Sigmoid colon (tissue), 7 donors: ENCODE measurements around the gene PLA2G5. TPM values are rescaled to one million over a fixed set of nuclear protein-coding genes. Genes with fewer than 3 reads are reported as not detected.

ENCODE experiments used
- DNase-seq: peaks from one replicate; pipeline ENCODE4 v3.0.0-alpha.2; 2019
- H3K27ac ChIP-seq, 4 donors: fragments of 200-600 bp; sonication (generic); one replicate each; pipeline ENCODE4 v1.5.1; 2016 to 2019; ENCODE audit warnings: mild to moderate bottlenecking in 1 of 4
- H3K27me3 ChIP-seq, 3 donors: fragments of 200-600 bp; sonication (generic); one replicate each; pipeline ENCODE4 v1.5.1; 2019; ENCODE audit warnings: mild to moderate bottlenecking in 1 of 3
- H3K36me3 ChIP-seq, 4 donors: fragments of 200-600 bp; sonication (generic); one replicate each; pipeline ENCODE4 v1.5.1; 2016 to 2019
- H3K4me1 ChIP-seq, 4 donors: fragments of 200-600 bp; sonication (generic); one replicate each; pipeline ENCODE4 v1.5.1; 2017 to 2019
- H3K4me3 ChIP-seq, 4 donors: fragments of 200-600 bp; sonication (generic); one replicate each; pipeline ENCODE4 v1.5.1; 2017 to 2019; ENCODE audit warnings: mild to moderate bottlenecking in 2 of 4, moderate library complexity in 1 of 4
- H3K9me3 ChIP-seq, 4 donors: fragments of 200-600 bp in 3 of 4; sonication (generic) in 3 of 4; one replicate each; pipeline versions ENCODE4 v1.5.1 to v1.6.1; 2013 to 2019
- EP300 ChIP-seq, 4 donors: sonication (generic); formaldehyde crosslinking; IDR thresholded peaks; one replicate each; pipeline ENCODE4 v1.6.1; 2017; ENCODE audit warnings: antibody characterized with exemption in 4 of 4
- POLR2A ChIP-seq, 2 donors: fragments of 450-650 bp; IDR thresholded peaks; one replicate each; pipeline ENCODE4 v1.6.1; 2016; ENCODE audit warnings: antibody characterized with exemption in 2 of 2, mild to moderate bottlenecking in 2 of 2, moderate library complexity in 2 of 2
- POLR2AphosphoS5 ChIP-seq, 4 donors: sonication (generic); formaldehyde crosslinking; IDR thresholded peaks; one replicate each; pipeline ENCODE4 v1.6.1; 2017; ENCODE audit warnings: antibody characterized with exemption in 4 of 4
- WGBS, 2 donors: extraction: QIAGEN DNeasy Blood & Tissue Kit; methylation state at CpG; one replicate each; pipeline ENCODE4 v1.1.7; 2013; 5-methylcytosine and 5-hydroxymethylcytosine counted together
- intact Hi-C: fragments of 100-400 bp; cut with DNase I; formaldehyde crosslinking; loops from one replicate; pipeline ENCODE4 v1.15.1; 2023
- polyA plus RNA-seq, 3 donors: library from polyadenylated mRNA; stranded (reverse); fragments of 200-250 nt; gene quantifications; one replicate each; pipeline ENCODE4 v1.2.3, GENCODE V29; 2013
- total RNA-seq, 4 donors: library from RNA; depleted of rRNA; stranded (reverse); fragments of >200 nt; gene quantifications; one replicate each; pipeline ENCODE4 v1.1.0, GENCODE V29; 2016
- TF ChIP-seq, protein P1 (sequence below), 4 experiments: fragments of 450-650 bp in 3 of 4; fragments of 200-600 bp in 1 of 4; IDR thresholded peaks; one replicate each; pipeline ENCODE4 v1.5.1; 2016 to 2019; ENCODE audit warnings: antibody characterized with exemption in 4 of 4, mild to moderate bottlenecking in 3 of 4, moderate library complexity in 2 of 4
- donor health status: healthy with polysubstance abuse.
- donor health status: Bipolar disorder and iron deficiency.
- donor health status: healthy.

The PLA2G5 gene
- total and polyA plus RNA-seq, 7 donors = 0.69 to 45.4 (median 18.6) TPM

DNA sequence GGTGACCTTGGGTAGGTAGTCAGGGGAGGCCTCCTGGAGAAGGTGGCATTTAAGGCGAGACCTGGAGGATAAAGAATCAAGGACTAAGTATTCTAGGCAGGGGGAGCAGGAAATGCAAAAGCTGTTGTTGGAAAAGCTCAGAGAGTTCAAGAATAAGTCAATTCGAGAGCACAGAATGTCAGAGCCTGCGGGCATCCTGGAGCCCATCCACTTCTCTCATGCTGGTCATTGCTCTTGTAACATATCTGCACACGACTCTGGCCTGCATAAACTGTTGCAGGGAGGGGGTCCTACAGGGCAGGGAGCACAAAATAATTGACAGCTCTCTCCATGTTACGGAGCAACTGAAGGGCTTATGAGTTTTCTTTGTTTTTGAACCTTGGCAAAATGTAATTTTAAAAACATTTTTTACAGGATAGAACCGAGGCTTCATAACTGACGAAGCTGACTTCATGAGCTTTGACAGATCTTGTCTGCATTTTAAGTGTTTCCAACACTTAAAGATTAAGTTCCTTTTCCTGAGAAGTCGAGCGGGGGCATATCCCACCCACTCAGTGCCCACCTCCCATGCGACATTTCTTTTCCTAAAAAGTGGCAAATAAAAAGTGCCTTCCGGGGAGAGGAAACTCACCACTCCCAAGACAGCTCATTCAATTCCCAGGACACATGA lies 4.2 kb downstream of the PLA2G5 start:
- 84 to 87% methylated on average over 11 of the region's 11 CpGs for WGBS, 2 donors
- peaks cover 0 to 38% (median 33%) of the 10 kb centered on the region in 4 donors for H3K4me1 ChIP-seq
- intact Hi-C loops = loop anchor here (2.0 to 10.0 kb wide), 2 partner anchors 95 to 411 kb away; partner anchors contain the start of genes CAMK2N1 and PLA2G2A
- TF ChIP-seq POLR2A (IDR thresholded peaks at IDR 0.05) = no peak
- H3K36me3 ChIP-seq = no peaks in the 10 kb centered on the region
- no peaks in the 10 kb centered on the region for H3K27me3 ChIP-seq
- DNase-seq = peak; percentile 41
- peak overlapping the region in 3 of 4 donors; percentile 19 to 85 (median 85) for H3K27ac ChIP-seq
- no peaks in the 10 kb centered on the region for H3K9me3 ChIP-seq
- no peak overlapping the region for H3K4me3 ChIP-seq

DNA sequence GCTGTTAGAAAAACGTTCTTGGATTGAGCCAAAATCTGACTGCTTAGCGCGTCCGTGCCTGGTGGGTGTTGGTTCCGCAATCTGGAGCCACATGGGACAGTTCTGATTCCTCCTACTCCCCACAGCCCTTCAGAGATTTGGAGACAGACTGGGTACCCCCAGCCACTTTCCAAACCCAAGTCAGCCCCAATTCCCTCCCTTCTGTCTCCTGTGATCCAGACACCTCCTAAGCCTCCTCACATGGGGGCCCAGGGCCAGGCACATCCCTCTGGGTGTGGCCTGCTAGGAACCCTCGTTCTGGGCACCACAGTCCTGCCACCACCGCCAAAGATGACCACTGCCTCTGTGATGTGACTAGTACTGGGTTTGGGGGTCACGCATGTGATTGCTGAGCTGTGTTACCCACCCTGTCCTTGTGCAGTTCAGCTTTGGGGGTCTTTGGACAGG lies 4.8 kb downstream of the PLA2G5 start:
- Histone ChIP-seq H3K9me3 (no peaks in the 10 kb centered on the region), H3K4me1 (peaks cover 0 to 32% (median 27%) of the 10 kb centered on the region in 4 donors), H3K27me3 (no peaks in the 10 kb centered on the region), H3K4me3 (no peak overlapping the region), H3K36me3 (no peaks in the 10 kb centered on the region), H3K27ac (peak overlapping the region in 3 of 4 donors; percentile 19 to 36 (median 26))
- no peak for TF ChIP-seq EP300 (IDR thresholded peaks at IDR 0.05)
- TF ChIP-seq POLR2AphosphoS5 (IDR thresholded peaks at IDR 0.05) = no peak
- TF ChIP-seq, protein P1, sequence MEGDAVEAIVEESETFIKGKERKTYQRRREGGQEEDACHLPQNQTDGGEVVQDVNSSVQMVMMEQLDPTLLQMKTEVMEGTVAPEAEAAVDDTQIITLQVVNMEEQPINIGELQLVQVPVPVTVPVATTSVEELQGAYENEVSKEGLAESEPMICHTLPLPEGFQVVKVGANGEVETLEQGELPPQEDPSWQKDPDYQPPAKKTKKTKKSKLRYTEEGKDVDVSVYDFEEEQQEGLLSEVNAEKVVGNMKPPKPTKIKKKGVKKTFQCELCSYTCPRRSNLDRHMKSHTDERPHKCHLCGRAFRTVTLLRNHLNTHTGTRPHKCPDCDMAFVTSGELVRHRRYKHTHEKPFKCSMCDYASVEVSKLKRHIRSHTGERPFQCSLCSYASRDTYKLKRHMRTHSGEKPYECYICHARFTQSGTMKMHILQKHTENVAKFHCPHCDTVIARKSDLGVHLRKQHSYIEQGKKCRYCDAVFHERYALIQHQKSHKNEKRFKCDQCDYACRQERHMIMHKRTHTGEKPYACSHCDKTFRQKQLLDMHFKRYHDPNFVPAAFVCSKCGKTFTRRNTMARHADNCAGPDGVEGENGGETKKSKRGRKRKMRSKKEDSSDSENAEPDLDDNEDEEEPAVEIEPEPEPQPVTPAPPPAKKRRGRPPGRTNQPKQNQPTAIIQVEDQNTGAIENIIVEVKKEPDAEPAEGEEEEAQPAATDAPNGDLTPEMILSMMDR (IDR thresholded peaks at IDR 0.05) = no peak
- 80 to 86% methylated on average over 8 of the region's 8 CpGs for WGBS, 2 donors
- peak; percentile 36 for DNase-seq
- intact Hi-C loops = loop anchor here (2.0 to 10.0 kb wide), 2 partner anchors 96 to 410 kb away; partner anchors contain the start of genes CAMK2N1 and PLA2G2A

DNA sequence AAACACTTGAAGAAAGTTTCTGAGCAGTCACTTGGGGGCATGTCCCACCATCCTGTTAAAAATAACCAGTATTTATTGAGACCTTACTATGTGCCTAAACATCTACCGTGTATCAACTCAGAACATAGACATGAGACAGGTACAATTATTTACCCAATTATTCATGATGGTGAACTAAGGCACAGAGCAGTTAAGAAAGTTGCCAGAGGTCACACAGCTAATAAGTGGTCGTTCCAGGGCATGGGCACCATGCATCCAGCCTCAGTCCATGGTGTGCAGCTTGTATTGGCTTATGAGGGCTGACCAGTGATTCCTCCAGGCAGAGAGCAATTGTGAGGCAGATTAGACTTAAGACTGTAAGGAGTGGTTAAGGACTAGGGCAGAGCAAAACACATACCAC lies 5.4 kb downstream of the PLA2G5 start:
- TF ChIP-seq, protein P1 (IDR thresholded peaks at IDR 0.05) = no peak
- TF ChIP-seq EP300 (IDR thresholded peaks at IDR 0.05) (no peak), POLR2A (IDR thresholded peaks at IDR 0.05) (no peak), POLR2AphosphoS5 (IDR thresholded peaks at IDR 0.05) (no peak)

GRCh38 chr1:20076223-20076622 lies 6.2 kb downstream of the PLA2G5 start:
- Histone ChIP-seq H3K9me3 (no peaks in the 10 kb centered on the region), H3K27me3 (no peaks in the 10 kb centered on the region), H3K4me1 (peaks cover 0 to 30% (median 19%) of the 10 kb centered on the region in 4 donors), H3K27ac (no peak overlapping the region), H3K4me3 (no peak overlapping the region), H3K36me3 (no peaks in the 10 kb centered on the region)
- intact Hi-C loops = loop anchor here (10.0 kb wide), 1 partner anchor 409 kb away; the partner anchor contains the start of gene CAMK2N1
- 61 to 77% methylated on average over 5 of the region's 5 CpGs for WGBS, 2 donors
- TF ChIP-seq, protein P1 (IDR thresholded peaks at IDR 0.05) = no peak
- TF ChIP-seq POLR2A (IDR thresholded peaks at IDR 0.05) (no peak), EP300 (IDR thresholded peaks at IDR 0.05) (no peak), POLR2AphosphoS5 (IDR thresholded peaks at IDR 0.05) (no peak)
- no peak for DNase-seq

More for the DNA sequence above, 5.4 kb downstream of the PLA2G5 start:
- Histone ChIP-seq H3K27ac (no peak overlapping the region), H3K36me3 (no peaks in the 10 kb centered on the region), H3K9me3 (no peaks in the 10 kb centered on the region), H3K4me3 (no peak overlapping the region), H3K4me1 (peaks cover 0 to 30% (median 22%) of the 10 kb centered on the region in 4 donors), H3K27me3 (no peaks in the 10 kb centered on the region)
- 86 to 89% methylated on average over 2 of the region's 2 CpGs for WGBS, 2 donors
- peak; percentile 29 for DNase-seq
- intact Hi-C loops = loop anchor here (2.0 to 10.0 kb wide), 2 partner anchors 97 to 409 kb away; partner anchors contain the start of genes CAMK2N1 and PLA2G2A

DNA sequence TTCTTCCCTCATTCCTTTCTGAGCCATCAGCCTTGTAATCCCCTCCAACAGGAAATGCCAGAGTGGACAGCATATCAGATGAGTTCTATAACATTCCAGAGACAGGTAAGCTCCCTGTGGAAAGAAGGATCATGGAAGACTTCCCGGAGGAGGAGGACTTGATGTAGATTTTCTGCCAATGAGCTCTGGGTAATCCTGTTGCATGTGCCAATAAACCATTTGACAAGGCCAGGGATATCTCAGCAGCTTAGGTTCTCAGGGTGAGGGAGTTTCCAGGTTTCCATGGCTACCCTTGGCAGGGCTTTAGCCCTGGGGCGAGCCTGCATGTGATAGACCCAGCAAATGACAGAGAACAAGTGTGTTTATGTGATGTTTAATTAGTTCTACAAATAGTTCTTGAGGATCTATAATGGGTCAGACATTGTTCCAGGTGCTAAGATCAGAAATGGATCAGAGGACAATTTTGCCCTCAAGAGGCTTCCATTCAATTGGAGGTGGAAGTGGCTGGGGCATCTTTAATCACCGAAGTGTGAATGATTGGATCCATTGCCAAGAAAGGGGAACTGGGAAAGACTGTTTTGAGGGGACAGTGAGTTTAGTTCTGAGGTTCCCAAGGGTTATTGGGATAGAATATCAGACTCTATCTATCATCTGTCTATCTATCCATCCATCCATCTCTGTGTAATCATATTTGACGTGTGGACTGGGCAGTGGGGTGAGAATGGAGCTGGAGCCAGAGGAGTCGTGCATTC lies 6.9 kb downstream of the PLA2G5 start:
- TF ChIP-seq EP300 (IDR thresholded peaks at IDR 0.05) = no peak
- TF ChIP-seq, protein P1 (IDR thresholded peaks at IDR 0.05) = no peak
- no peak for TF ChIP-seq POLR2A (IDR thresholded peaks at IDR 0.05)
- TF ChIP-seq POLR2AphosphoS5 (IDR thresholded peaks at IDR 0.05) = no peak
- DNase-seq = peak; percentile 6
- intact Hi-C loops = loop anchor here (10.0 kb wide), 1 partner anchor 408 kb away; the partner anchor contains the start of gene CAMK2N1

More for the DNA sequence above, 6.9 kb downstream of the PLA2G5 start:
- WGBS, 2 donors = 78 to 88% methylated on average over 5 of the region's 5 CpGs
- no peaks in the 10 kb centered on the region for H3K27me3 ChIP-seq
- peaks cover 0 to 24% (median 16%) of the 10 kb centered on the region in 4 donors for H3K4me1 ChIP-seq
- H3K4me3 ChIP-seq = no peak overlapping the region
- H3K9me3 ChIP-seq = no peaks in the 10 kb centered on the region
- H3K27ac ChIP-seq = no peak overlapping the region
- no peaks in the 10 kb centered on the region for H3K36me3 ChIP-seq
